ENCODE data around the gene HENMT1.
A peak's percentile ranks its signal among the peaks of the same experiment; 100 is the strongest.
"Not testable (repeated sequence)": the region's sequence is repeated elsewhere in the genome, so short reads cannot be mapped to it uniquely, and the experiment has no call there.

Gene HENMT1

GRCh38 chr1:108661030-108661609 is at the start of gene HENMT1:
TSS of gene HENMT1 (minus strand) at chr1:108661093. CDS start at chr1:108659884, 1,209 bp downstream.
- DNase-seq = peak in 1 of 2 experiments; percentile 42

GRCh38 chr1:108708691-108709660 is 48.1 kb upstream of the HENMT1 start:
- DNase-seq = peak in 1 of 2 experiments; percentile 39

GRCh38 chr1:108706643-108707042 is 45.8 kb upstream of the HENMT1 start:
- no peak for DNase-seq

GRCh38 chr1:108704496-108704895 is 43.6 kb upstream of the HENMT1 start:
- no peak for DNase-seq

- DNase-seq = no peak
Observed at GRCh38 chr1:108703939-108704338, 43.0 kb upstream of the HENMT1 start.

GRCh38 chr1:108702109-108702508 is 41.2 kb upstream of the HENMT1 start:
- not testable (repeated sequence) for DNase-seq

- no peak for DNase-seq
Observed at GRCh38 chr1:108701176-108701849, 40.4 kb upstream of the HENMT1 start.

- no peak for DNase-seq
Observed at GRCh38 chr1:108699375-108700332, 38.8 kb upstream of the HENMT1 start.

GRCh38 chr1:108695535-108695934 is 34.6 kb upstream of the HENMT1 start:
- no peak for DNase-seq

GRCh38 chr1:108692724-108693655 is 32.1 kb upstream of the HENMT1 start:
- peak; percentile 50 to 58 for DNase-seq

- peak; percentile 90 to 96 for DNase-seq
Observed at GRCh38 chr1:108691942-108692723, 31.2 kb upstream of the HENMT1 start, which contains the start of gene PRPF38B. TSS of gene PRPF38B (plus strand) at chr1:108692310. CDS start at chr1:108692592, 282 bp downstream.

- no peak for DNase-seq
Observed at GRCh38 chr1:108691128-108691941, 30.4 kb upstream of the HENMT1 start.

GRCh38 chr1:108686614-108687313 is 25.9 kb upstream of the HENMT1 start:
- DNase-seq = peak in 1 of 2 experiments; percentile 65

GRCh38 chr1:108685529-108685928 is 24.6 kb upstream of the HENMT1 start:
- no peak for DNase-seq

GRCh38 chr1:108681701-108682100 is 20.8 kb upstream of the HENMT1 start:
- DNase-seq = not testable (repeated sequence)

- no peak for DNase-seq
Observed at GRCh38 chr1:108679586-108680213, 18.8 kb upstream of the HENMT1 start.

- DNase-seq = no peak
Observed at GRCh38 chr1:108678706-108679105, 17.8 kb upstream of the HENMT1 start.

GRCh38 chr1:108671143-108671542 is 10.2 kb upstream of the HENMT1 start:
- DNase-seq = no peak
